Measurements from ENCODE around the gene FAM167B. TPM values are rescaled to one million over a fixed set of nuclear protein-coding genes. Genes with fewer than 3 reads are reported as not detected.

The FAM167B gene
- total RNA-seq, 2 donors from 2014 or later = 2.1 to 6.4 TPM

DNA sequence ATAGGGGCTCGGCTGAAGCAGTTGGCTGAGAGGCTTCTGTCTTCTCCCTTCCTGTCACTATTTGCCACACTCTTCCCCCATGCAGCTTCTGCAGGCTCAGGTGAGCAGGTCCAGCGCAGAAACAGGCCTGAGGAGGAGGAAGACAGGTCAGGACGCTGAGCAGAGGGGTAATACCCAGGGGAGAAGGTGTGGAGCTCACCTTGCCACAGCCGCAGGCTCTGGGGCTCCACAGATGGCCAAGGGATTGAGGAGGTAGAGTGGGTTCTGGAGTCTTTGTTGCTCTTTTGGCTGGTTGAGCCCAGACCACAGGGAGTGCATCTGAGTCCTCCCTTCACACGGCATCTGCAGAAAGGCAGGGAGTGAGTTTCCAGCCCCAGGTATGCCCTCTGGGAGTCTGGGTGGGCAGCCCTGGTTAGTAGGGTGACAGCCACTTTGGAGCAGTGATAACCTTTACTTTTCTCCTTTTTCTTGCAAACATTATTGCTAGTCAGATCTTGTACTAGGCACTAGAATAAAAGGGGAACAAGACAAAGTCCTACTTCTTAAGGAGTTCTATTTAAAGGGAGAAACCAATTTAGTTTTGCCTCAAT, 15.1 kb upstream of the FAM167B start:
- H3K4me1 ChIP-seq = no peaks in the 10 kb centered on the region
- no peak for DNase-seq (ENCODE audit: low spot score)
- no peaks in the 10 kb centered on the region for H3K27me3 ChIP-seq
- no peak overlapping the region for H3K27ac ChIP-seq
- H3K36me3 ChIP-seq = peaks cover 50% of the 10 kb centered on the region
- no peak overlapping the region for H3K4me3 ChIP-seq
- TF ChIP-seq, protein P1, sequence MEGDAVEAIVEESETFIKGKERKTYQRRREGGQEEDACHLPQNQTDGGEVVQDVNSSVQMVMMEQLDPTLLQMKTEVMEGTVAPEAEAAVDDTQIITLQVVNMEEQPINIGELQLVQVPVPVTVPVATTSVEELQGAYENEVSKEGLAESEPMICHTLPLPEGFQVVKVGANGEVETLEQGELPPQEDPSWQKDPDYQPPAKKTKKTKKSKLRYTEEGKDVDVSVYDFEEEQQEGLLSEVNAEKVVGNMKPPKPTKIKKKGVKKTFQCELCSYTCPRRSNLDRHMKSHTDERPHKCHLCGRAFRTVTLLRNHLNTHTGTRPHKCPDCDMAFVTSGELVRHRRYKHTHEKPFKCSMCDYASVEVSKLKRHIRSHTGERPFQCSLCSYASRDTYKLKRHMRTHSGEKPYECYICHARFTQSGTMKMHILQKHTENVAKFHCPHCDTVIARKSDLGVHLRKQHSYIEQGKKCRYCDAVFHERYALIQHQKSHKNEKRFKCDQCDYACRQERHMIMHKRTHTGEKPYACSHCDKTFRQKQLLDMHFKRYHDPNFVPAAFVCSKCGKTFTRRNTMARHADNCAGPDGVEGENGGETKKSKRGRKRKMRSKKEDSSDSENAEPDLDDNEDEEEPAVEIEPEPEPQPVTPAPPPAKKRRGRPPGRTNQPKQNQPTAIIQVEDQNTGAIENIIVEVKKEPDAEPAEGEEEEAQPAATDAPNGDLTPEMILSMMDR (IDR thresholded peaks at IDR 0.05) = no peak
- H3K9me3 ChIP-seq = no peaks in the 10 kb centered on the region

DNA sequence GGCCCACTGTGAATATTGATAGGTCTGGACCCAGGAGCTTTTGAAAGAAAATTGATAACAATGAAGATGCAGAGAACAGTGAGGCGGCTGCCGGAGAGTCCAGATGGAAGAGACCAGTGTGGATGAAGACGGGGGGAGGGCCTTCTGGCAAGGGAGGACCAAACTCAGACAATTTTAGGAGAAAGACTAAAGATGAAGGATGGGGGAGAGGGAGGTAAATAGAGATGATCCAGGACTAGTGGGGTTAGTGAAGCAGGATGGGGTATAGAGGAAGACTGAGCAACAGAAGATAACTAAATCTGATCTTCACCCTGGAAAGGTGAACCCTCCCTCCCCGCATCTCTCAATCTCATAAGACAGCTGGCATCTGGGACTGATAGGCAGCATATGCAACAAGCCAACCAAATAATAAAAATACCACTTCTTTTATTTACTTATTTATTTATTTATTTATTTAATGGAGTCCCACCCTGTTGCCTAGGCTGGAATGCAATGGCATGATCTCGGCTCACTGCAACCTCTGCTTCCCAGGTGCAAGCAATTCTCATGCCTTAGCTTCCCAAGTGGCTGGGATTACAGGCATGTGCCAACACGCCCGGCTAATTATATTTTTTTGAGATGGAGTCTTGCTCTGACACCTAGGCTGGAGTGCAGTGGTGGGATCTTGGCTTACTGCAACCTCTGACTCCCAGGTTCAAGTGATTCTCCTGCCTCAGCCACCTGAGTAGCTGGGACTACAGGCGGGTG, 14.3 kb upstream of the FAM167B start:
- Histone ChIP-seq H3K36me3 (peaks cover 43% of the 10 kb centered on the region), H3K27me3 (no peaks in the 10 kb centered on the region), H3K9me3 (no peaks in the 10 kb centered on the region), H3K4me3 (no peak overlapping the region), H3K27ac (no peak overlapping the region), H3K4me1 (no peaks in the 10 kb centered on the region)
- DNase-seq (ENCODE audit: low spot score) = no peak
- TF ChIP-seq, protein P1 (IDR thresholded peaks at IDR 0.05) = no peak

DNA sequence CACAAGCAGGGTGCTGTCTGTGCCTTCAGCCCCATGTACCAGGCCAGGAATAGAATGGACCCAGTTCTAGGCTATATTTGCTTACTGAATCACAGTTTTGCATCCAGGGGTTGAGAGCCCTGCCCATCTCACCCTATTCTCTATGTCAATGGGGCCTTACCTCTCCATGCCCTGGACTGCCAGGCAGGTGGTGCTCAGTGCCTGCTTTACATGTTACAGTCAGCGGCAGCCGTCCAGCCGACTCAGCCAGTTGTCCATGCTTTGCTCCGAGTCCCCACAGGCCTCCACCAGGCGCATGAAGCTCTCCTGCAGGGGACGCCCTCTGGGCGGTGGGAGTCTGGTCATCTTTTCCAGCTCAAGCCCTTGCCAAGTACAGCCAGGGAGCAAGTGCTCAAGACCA, 12.2 kb upstream of the FAM167B start:
- H3K9me3 ChIP-seq = no peaks in the 10 kb centered on the region
- TF ChIP-seq, protein P1 (IDR thresholded peaks at IDR 0.05) = no peak
- no peak overlapping the region for H3K27ac ChIP-seq
- H3K36me3 ChIP-seq = peaks cover 26% of the 10 kb centered on the region
- DNase-seq (ENCODE audit: low spot score) = no peak
- no peaks in the 10 kb centered on the region for H3K27me3 ChIP-seq
- no peak overlapping the region for H3K4me3 ChIP-seq
- peaks cover 0 to 2% of the 10 kb centered on the region in 2 donors for H3K4me1 ChIP-seq

DNA sequence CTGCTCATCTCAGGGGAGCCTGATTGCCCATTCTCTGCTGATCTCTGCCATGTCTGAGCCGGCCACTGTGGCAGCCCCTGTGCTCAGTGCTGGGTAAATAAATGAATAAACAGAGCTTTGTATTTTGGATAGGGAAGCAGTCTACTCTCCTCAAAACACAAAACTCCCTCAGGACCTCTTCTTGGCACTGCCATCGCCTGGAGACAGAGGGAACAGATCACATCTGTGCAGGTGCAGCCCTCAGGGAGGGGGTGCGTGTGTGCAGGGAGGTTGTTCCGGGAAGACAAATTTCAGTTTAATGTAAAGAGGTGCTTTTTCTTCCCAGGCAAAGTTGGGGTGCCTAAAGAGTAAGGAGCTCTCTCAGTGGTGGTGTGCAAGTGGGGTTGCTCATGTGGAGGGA, 7.7 kb upstream of the FAM167B start:
- Histone ChIP-seq H3K4me1 (peaks cover 0 to 25% of the 10 kb centered on the region in 2 donors), H3K9me3 (no peaks in the 10 kb centered on the region), H3K4me3 (no peak overlapping the region), H3K36me3 (no peaks in the 10 kb centered on the region), H3K27me3 (no peaks in the 10 kb centered on the region), H3K27ac (peak overlapping the region in 1 of 2 donors; percentile 88)
- DNase-seq (ENCODE audit: low spot score) = no peak
- TF ChIP-seq, protein P1 (IDR thresholded peaks at IDR 0.05) = no peak

DNA sequence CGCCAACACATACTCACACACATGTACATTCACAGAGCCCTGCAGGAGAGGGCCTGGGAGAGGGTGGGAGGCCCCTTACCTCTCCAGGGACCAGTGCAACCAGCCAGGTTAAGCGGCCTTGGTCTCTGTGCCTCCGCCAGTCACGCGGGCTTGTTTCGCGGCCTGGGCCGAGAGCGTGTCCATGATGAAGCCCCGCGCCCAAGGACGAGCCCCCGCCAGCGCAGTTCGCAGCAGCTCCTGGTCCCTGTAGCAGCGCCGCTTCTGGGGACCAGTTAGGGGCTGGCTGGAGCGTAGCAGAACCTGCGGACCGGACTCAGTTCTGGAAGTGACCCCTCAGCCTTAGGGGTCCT, 7.3 kb upstream of the FAM167B start:
- Histone ChIP-seq H3K9me3 (no peaks in the 10 kb centered on the region), H3K36me3 (no peaks in the 10 kb centered on the region), H3K4me3 (peak overlapping the region; percentile 61 to 70), H3K27ac (peak overlapping the region; percentile 85 to 88), H3K27me3 (no peaks in the 10 kb centered on the region), H3K4me1 (peaks cover 0 to 25% of the 10 kb centered on the region in 2 donors)
- TF ChIP-seq, protein P1 (IDR thresholded peaks at IDR 0.05) = no peak
- DNase-seq (ENCODE audit: low spot score) = no peak
